Measurements from ENCODE around the gene SPATA31E1.
"Not testable (repeated sequence)": the region's sequence is repeated elsewhere in the genome, so short reads cannot be mapped to it uniquely, and the experiment has no call there.

The SPATA31E1 gene

DNA sequence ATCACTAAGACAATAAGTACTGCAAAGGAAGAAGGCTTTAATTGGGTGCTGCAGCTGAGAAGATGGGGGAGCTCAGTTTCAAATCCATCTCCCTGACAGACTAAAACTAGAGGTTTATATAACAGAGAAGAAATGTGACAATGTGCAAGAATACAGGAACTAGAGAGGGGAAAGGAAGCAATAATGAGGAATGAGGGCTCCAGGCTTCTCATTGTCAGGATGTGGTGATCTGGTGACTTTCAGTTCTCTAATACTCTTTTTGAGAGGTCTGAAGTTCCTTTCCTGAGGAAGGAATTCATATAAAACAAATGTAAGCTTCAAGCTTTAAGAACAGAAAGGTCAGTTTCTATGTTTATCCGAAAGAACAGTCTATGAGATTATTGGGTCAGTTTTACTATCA is 42.5 kb upstream of the SPATA31E1 start:
- no peak overlapping the region for H3K23ac ChIP-seq (ENCODE audit: low read length)
- H3K4me3 ChIP-seq (ENCODE audit: low read depth, low read length), result no peak overlapping the region
- H3K9me3 ChIP-seq (ENCODE audit: insufficient read depth, low read depth, low read length), result peaks cover 2% of the 10 kb centered on the region
- no CpG with 5 or more reads among the region's 1 CpG for WGBS (ENCODE audit: extremely low coverage, insufficient coverage, insufficient read length)
- no peak overlapping the region for H4K12ac ChIP-seq (ENCODE audit: low read depth, low read length)
- H3K9ac ChIP-seq (ENCODE audit: low read length), result no peak overlapping the region
- no peak overlapping the region for H2BK12ac ChIP-seq (ENCODE audit: low read length)
- H3K4me2 ChIP-seq (ENCODE audit: low read length), result no peak overlapping the region
- no peaks in the 10 kb centered on the region for H3K27me3 ChIP-seq (ENCODE audit: insufficient read depth, low read length)
- H4K8ac ChIP-seq (ENCODE audit: low read depth, low read length), result no peak overlapping the region
- H4K91ac ChIP-seq (ENCODE audit: low read depth, low read length), result no peak overlapping the region
- H3K27ac ChIP-seq (ENCODE audit: low read depth, low read length), result no peak overlapping the region
- no peak overlapping the region for H2BK120ac ChIP-seq (ENCODE audit: insufficient read depth, low read length, poor library complexity)
- no peaks in the 10 kb centered on the region for H3K4me1 ChIP-seq (ENCODE audit: control insufficient read depth in 1 of 2, insufficient read depth in 2 of 2, low read length in 2 of 2)
- no peak overlapping the region for H2AK5ac ChIP-seq (ENCODE audit: low read length)
- no peak for DNase-seq
- no peaks in the 10 kb centered on the region for H3K79me2 ChIP-seq (ENCODE audit: control insufficient read depth, insufficient read depth, low read length, poor library complexity)
- no peaks in the 10 kb centered on the region for H3K36me3 ChIP-seq (ENCODE audit: control insufficient read depth in 1 of 2, insufficient read depth in 2 of 2, low read length in 2 of 2)
- no peaks in the 10 kb centered on the region for H3K79me1 ChIP-seq (ENCODE audit: low read length)
- H2AFZ ChIP-seq (ENCODE audit: insufficient read depth, low read length, poor library complexity), result no peak overlapping the region
- no peak overlapping the region for H3K18ac ChIP-seq (ENCODE audit: low read length)
- H2BK5ac ChIP-seq (ENCODE audit: low read depth, low read length, poor library complexity), result no peak overlapping the region
- no peak overlapping the region for H3K4ac ChIP-seq (ENCODE audit: low read depth, low read length)
- H3K14ac ChIP-seq (ENCODE audit: low read length), result no peak overlapping the region

- Histone ChIP-seq H3K79me1 (ENCODE audit: low read length) (no peaks in the 10 kb centered on the region), H4K12ac (ENCODE audit: low read depth, low read length) (no peak overlapping the region), H2AFZ (ENCODE audit: insufficient read depth, low read length, poor library complexity) (no peak overlapping the region), H2BK12ac (ENCODE audit: low read length) (no peak overlapping the region), H3K4me1 (ENCODE audit: control insufficient read depth in 1 of 2, insufficient read depth in 2 of 2, low read length in 2 of 2) (no peaks in the 10 kb centered on the region), H3K4me3 (ENCODE audit: low read depth, low read length) (no peak overlapping the region), H3K18ac (ENCODE audit: low read length) (no peak overlapping the region), H3K9ac (ENCODE audit: low read length) (no peak overlapping the region), H3K27me3 (ENCODE audit: insufficient read depth, low read length) (no peaks in the 10 kb centered on the region), H3K79me2 (ENCODE audit: control insufficient read depth, insufficient read depth, low read length, poor library complexity) (no peaks in the 10 kb centered on the region), H3K27ac (ENCODE audit: low read depth, low read length) (no peak overlapping the region), H2BK120ac (ENCODE audit: insufficient read depth, low read length, poor library complexity) (no peak overlapping the region), H3K36me3 (ENCODE audit: control insufficient read depth in 1 of 2, insufficient read depth in 2 of 2, low read length in 2 of 2) (no peaks in the 10 kb centered on the region), H2BK5ac (ENCODE audit: low read depth, low read length, poor library complexity) (no peak overlapping the region), H3K4me2 (ENCODE audit: low read length) (no peak overlapping the region), H4K8ac (ENCODE audit: low read depth, low read length) (no peak overlapping the region), H3K4ac (ENCODE audit: low read depth, low read length) (no peak overlapping the region), H3K23ac (ENCODE audit: low read length) (no peak overlapping the region), H2AK5ac (ENCODE audit: low read length) (no peak overlapping the region), H3K9me3 (ENCODE audit: insufficient read depth, low read depth, low read length) (no peaks in the 10 kb centered on the region), H3K14ac (ENCODE audit: low read length) (no peak overlapping the region), H4K91ac (ENCODE audit: low read depth, low read length) (no peak overlapping the region)
- DNase-seq, result no peak
- WGBS (ENCODE audit: extremely low coverage, insufficient coverage, insufficient read length), result no CpG with 5 or more reads among the region's 28 CpGs
These were observed 39.6 kb upstream of the SPATA31E1 start for GRCh38 chr9:87842878-87843585.

GRCh38 chr9:87844506-87844905 is 38.2 kb upstream of the SPATA31E1 start:
- H4K8ac ChIP-seq (ENCODE audit: low read depth, low read length), result no peak overlapping the region
- H3K4me2 ChIP-seq (ENCODE audit: low read length), result no peak overlapping the region
- no peak overlapping the region for H3K18ac ChIP-seq (ENCODE audit: low read length)
- H3K9ac ChIP-seq (ENCODE audit: low read length), result no peak overlapping the region
- H3K4ac ChIP-seq (ENCODE audit: low read depth, low read length), result no peak overlapping the region
- WGBS (ENCODE audit: extremely low coverage, insufficient coverage, insufficient read length), result no CpG with 5 or more reads among the region's 2 CpGs
- DNase-seq, result no peak
- no peak overlapping the region for H2BK5ac ChIP-seq (ENCODE audit: low read depth, low read length, poor library complexity)
- H2AK5ac ChIP-seq (ENCODE audit: low read length), result no peak overlapping the region
- H2BK120ac ChIP-seq (ENCODE audit: insufficient read depth, low read length, poor library complexity), result no peak overlapping the region
- no peak overlapping the region for H4K91ac ChIP-seq (ENCODE audit: low read depth, low read length)
- H3K27ac ChIP-seq (ENCODE audit: low read depth, low read length), result no peak overlapping the region
- H3K27me3 ChIP-seq (ENCODE audit: insufficient read depth, low read length), result no peaks in the 10 kb centered on the region
- H3K23ac ChIP-seq (ENCODE audit: low read length), result no peak overlapping the region
- no peak overlapping the region for H3K4me3 ChIP-seq (ENCODE audit: low read depth, low read length)
- no peaks in the 10 kb centered on the region for H3K4me1 ChIP-seq (ENCODE audit: control insufficient read depth in 1 of 2, insufficient read depth in 2 of 2, low read length in 2 of 2)
- no peak overlapping the region for H2BK12ac ChIP-seq (ENCODE audit: low read length)
- H2AFZ ChIP-seq (ENCODE audit: insufficient read depth, low read length, poor library complexity), result no peak overlapping the region
- H3K79me1 ChIP-seq (ENCODE audit: low read length), result no peaks in the 10 kb centered on the region
- H4K12ac ChIP-seq (ENCODE audit: low read depth, low read length), result no peak overlapping the region
- no peaks in the 10 kb centered on the region for H3K36me3 ChIP-seq (ENCODE audit: control insufficient read depth in 1 of 2, insufficient read depth in 2 of 2, low read length in 2 of 2)
- H3K9me3 ChIP-seq (ENCODE audit: insufficient read depth, low read depth, low read length), result no peaks in the 10 kb centered on the region
- H3K79me2 ChIP-seq (ENCODE audit: control insufficient read depth, insufficient read depth, low read length, poor library complexity), result no peaks in the 10 kb centered on the region
- H3K14ac ChIP-seq (ENCODE audit: low read length), result no peak overlapping the region

DNA sequence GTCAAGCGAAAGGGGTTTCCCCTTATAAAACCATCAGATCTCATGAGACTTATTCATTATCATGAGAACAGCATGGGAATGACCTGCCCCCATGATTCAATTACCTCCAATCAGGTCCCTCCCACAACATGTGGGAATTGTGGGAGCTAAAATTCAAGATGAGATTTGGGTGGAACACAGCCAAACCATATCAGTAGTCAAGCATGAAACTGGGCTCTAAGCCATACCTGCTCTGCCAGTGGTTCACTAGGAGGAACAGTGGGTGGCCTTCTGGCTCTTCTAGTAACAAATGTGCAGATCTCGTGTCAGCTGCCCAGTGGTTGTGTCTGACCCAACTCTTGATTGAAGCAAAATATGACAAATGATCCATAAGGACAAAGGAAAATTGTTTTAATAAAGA is 34.9 kb upstream of the SPATA31E1 start:
- H3K23ac ChIP-seq (ENCODE audit: low read length); H3K9me3 ChIP-seq (ENCODE audit: insufficient read depth, low read depth, low read length); H4K8ac ChIP-seq (ENCODE audit: low read depth, low read length); DNase-seq; H3K4me3 ChIP-seq (ENCODE audit: low read depth, low read length); H3K27ac ChIP-seq (ENCODE audit: low read depth, low read length); H3K18ac ChIP-seq (ENCODE audit: low read length); H3K79me1 ChIP-seq (ENCODE audit: low read length); H4K12ac ChIP-seq (ENCODE audit: low read depth, low read length); H3K4ac ChIP-seq (ENCODE audit: low read depth, low read length); H3K4me2 ChIP-seq (ENCODE audit: low read length); H3K4me1 ChIP-seq (ENCODE audit: control insufficient read depth in 1 of 2, insufficient read depth in 2 of 2, low read length in 2 of 2); H3K9ac ChIP-seq (ENCODE audit: low read length); H2BK120ac ChIP-seq (ENCODE audit: insufficient read depth, low read length, poor library complexity); H2BK12ac ChIP-seq (ENCODE audit: low read length); H3K79me2 ChIP-seq (ENCODE audit: control insufficient read depth, insufficient read depth, low read length, poor library complexity); H3K27me3 ChIP-seq (ENCODE audit: insufficient read depth, low read length); H3K36me3 ChIP-seq (ENCODE audit: control insufficient read depth in 1 of 2, insufficient read depth in 2 of 2, low read length in 2 of 2); H2AFZ ChIP-seq (ENCODE audit: insufficient read depth, low read length, poor library complexity); H3K14ac ChIP-seq (ENCODE audit: low read length); H2BK5ac ChIP-seq (ENCODE audit: low read depth, low read length, poor library complexity); H2AK5ac ChIP-seq (ENCODE audit: low read length); H4K91ac ChIP-seq (ENCODE audit: low read depth, low read length): not testable (repeated sequence)
- WGBS (ENCODE audit: extremely low coverage, insufficient coverage, insufficient read length), result no CpG with 5 or more reads among the region's 2 CpGs
